Measurements from ENCODE around the gene KCTD19.

Gene KCTD19

GRCh38 chr16:67301080-67301782 lies 25.3 kb downstream of the KCTD19 start:
- Mint-ChIP-seq H3K27me3 (peaks cover 8% of the 10 kb centered on the region), H3K4me3 (no peak overlapping the region), H3K27ac (no peak overlapping the region), H3K9me3 (no peaks in the 10 kb centered on the region), H3K4me1 (no peaks in the 10 kb centered on the region), H3K36me3 (no peaks in the 10 kb centered on the region)
- ATAC-seq = no peak

GRCh38 chr16:67299269-67299668 lies 27.3 kb downstream of the KCTD19 start:
- Mint-ChIP-seq H3K36me3 (no peaks in the 10 kb centered on the region), H3K4me1 (no peaks in the 10 kb centered on the region), H3K4me3 (no peak overlapping the region), H3K27me3 (peaks cover 8% of the 10 kb centered on the region), H3K9me3 (no peaks in the 10 kb centered on the region), H3K27ac (no peak overlapping the region)
- no peak for ATAC-seq

DNA sequence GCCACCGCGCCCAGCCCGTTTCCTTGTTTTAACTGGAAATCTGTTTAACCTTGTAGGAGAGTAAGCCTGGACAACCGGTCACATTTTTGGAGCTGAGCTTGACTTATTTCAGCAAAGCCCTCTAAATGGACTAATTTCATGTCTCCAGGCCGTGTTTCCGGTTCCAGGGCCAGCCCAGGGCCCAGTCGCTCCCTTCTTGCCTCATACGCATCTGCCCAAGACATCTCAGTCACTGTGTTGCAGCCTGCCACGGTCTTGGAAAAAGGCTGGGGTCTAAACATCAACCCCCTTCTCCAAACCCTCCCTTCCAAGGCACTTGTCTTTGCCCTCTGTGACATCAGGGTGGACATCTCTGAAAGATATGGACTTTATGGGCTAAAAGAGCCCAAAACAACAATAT lies 28.3 kb downstream of the KCTD19 start:
- H3K27ac Mint-ChIP-seq = no peak overlapping the region
- H3K4me3 Mint-ChIP-seq = no peak overlapping the region
- H3K36me3 Mint-ChIP-seq = no peaks in the 10 kb centered on the region
- H3K4me1 Mint-ChIP-seq = no peaks in the 10 kb centered on the region
- ATAC-seq = no peak
- peaks cover 8% of the 10 kb centered on the region for H3K27me3 Mint-ChIP-seq
- no peaks in the 10 kb centered on the region for H3K9me3 Mint-ChIP-seq

- Mint-ChIP-seq H3K9me3 (no peaks in the 10 kb centered on the region), H3K4me1 (no peaks in the 10 kb centered on the region), H3K36me3 (no peaks in the 10 kb centered on the region), H3K27me3 (peaks cover 8% of the 10 kb centered on the region), H3K4me3 (no peak overlapping the region), H3K27ac (no peak overlapping the region)
- ATAC-seq = no peak
Observed at GRCh38 chr16:67296420-67296819, 30.1 kb downstream of the KCTD19 start.

DNA sequence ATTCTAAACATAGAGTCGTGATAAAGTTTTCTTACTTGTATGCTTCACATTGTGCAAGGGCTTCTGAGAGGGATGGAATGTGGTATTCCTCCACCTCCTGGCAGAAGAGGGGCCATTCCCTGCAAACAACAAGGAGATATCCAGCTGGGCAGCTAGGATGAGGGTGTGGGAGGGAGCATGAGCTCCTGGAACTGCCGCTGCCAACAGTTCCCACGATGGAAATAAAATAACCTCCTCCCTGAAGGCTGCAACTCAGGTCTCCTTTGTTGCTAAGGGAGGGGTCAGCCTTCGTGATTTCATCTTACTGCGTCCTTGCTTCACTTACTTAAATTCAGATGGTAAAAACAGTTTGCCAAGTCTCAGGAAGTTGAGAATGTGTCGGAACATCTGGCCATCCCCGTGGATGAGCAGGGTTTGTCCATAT lies 31.6 kb downstream of the KCTD19 start:
- ATAC-seq = no peak
- no peaks in the 10 kb centered on the region for H3K36me3 Mint-ChIP-seq
- no peak overlapping the region for H3K27ac Mint-ChIP-seq
- no peaks in the 10 kb centered on the region for H3K4me1 Mint-ChIP-seq
- H3K9me3 Mint-ChIP-seq = no peaks in the 10 kb centered on the region
- H3K4me3 Mint-ChIP-seq = no peak overlapping the region
- no peaks in the 10 kb centered on the region for H3K27me3 Mint-ChIP-seq

- Mint-ChIP-seq H3K4me3 (no peak overlapping the region), H3K27me3 (no peaks in the 10 kb centered on the region), H3K36me3 (no peaks in the 10 kb centered on the region), H3K4me1 (no peaks in the 10 kb centered on the region), H3K9me3 (no peaks in the 10 kb centered on the region), H3K27ac (no peak overlapping the region)
- no peak for ATAC-seq
Observed at GRCh38 chr16:67294171-67294757, 32.3 kb downstream of the KCTD19 start.

DNA sequence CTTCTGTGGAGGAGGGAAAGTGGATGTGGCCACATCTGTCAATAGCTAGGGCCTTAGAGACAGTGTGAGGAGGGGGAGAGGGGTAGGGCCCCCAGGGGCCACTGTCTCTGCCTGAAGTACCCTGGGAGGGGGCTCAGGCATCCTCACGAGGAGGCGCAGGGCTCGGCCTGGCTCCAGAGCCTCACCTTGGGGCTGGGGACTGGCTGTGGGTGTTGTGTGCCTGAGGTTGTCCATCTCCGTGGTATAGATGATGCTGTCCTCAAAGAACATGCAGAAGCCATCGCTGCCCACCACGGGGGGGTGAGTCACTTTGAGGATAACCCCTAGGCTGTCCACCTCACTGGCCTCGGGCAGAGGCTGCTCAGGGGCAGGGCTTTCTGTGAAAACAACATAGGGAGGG lies 35.1 kb downstream of the KCTD19 start:
- ATAC-seq = no peak
- Mint-ChIP-seq H3K27me3 (no peaks in the 10 kb centered on the region), H3K9me3 (no peaks in the 10 kb centered on the region)

DNA sequence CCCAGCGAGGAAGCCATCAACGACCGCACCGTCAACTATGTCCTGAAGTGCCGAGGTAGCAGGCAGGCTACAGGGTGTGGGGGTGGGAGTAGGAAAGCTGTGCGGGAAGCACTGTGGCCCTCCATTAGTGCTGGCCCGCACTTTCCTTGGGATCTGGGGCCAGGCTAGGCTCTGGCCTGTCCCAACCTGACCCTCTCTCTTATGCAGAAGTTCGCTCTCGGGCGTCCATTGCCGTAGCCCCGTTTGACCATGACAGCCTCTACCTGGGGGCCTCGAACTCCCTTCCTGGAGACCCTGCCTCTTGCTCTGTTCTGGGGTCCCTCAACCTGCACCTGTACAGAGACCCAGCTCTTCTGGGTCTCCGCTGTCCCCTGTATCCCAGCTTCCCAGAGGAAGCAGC lies 38.6 kb downstream of the KCTD19 start:
- H3K4me3 Mint-ChIP-seq = no peak overlapping the region
- no peak overlapping the region for H3K27ac Mint-ChIP-seq
- H3K27me3 Mint-ChIP-seq = no peaks in the 10 kb centered on the region
- no peak for ATAC-seq
- H3K36me3 Mint-ChIP-seq = no peaks in the 10 kb centered on the region
- no peaks in the 10 kb centered on the region for H3K4me1 Mint-ChIP-seq
- H3K9me3 Mint-ChIP-seq = no peaks in the 10 kb centered on the region

More for the DNA sequence above, 35.1 kb downstream of the KCTD19 start:
- H3K4me1 Mint-ChIP-seq = no peaks in the 10 kb centered on the region
- no peak overlapping the region for H3K4me3 Mint-ChIP-seq
- no peak overlapping the region for H3K27ac Mint-ChIP-seq
- no peaks in the 10 kb centered on the region for H3K36me3 Mint-ChIP-seq

- no peak overlapping the region for H3K4me3 Mint-ChIP-seq
- H3K27ac Mint-ChIP-seq = no peak overlapping the region
- H3K36me3 Mint-ChIP-seq = no peaks in the 10 kb centered on the region
- ATAC-seq = no peak
- no peaks in the 10 kb centered on the region for H3K4me1 Mint-ChIP-seq
- no peaks in the 10 kb centered on the region for H3K9me3 Mint-ChIP-seq
- H3K27me3 Mint-ChIP-seq = no peaks in the 10 kb centered on the region
Observed at GRCh38 chr16:67286441-67287235, 39.9 kb downstream of the KCTD19 start.

DNA sequence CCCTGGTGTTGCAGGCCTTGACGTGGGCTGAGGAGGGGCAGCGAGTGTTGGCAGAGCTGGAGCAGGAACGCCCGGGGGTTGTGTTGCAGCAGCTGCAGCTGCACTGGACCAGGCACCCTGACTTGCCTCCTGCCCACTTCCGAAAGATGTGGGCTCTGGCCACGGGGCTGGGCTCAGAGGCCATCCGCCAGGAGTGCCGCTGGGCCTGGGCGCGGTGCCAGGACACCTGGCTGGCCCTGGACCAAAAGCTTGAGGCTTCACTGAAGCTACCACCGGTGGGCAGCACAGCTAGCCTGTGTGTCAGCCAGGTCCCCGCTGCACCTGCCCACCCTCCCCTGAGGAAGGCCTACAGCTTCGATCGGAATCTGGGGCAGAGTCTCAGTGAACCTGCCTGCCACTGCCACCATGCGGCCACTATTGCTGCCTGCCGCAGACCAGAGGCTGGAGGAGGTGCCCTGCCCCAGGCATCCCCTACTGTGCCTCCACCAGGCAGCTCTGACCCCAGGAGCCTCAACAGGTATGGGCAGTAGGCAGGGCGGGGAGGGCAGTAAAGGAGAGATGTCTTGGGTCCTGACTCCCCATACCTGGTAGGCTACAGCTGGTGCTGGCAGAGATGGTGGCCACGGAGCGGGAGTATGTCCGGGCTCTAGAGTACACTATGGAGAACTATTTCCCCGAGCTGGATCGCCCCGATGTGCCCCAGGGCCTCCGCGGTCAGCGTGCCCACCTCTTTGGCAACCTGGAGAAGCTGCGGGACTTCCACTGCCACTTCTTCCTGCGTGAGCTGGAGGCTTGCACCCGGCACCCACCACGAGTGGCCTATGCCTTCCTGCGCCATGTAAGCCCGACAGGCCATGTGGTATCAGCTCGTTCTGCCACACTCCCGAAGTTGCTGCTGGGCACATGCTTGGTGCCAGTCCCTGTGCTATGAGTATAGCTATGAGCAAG lies 41.6 kb downstream of the KCTD19 start:
- H3K9me3 Mint-ChIP-seq = no peaks in the 10 kb centered on the region
- no peaks in the 10 kb centered on the region for H3K36me3 Mint-ChIP-seq
- no peaks in the 10 kb centered on the region for H3K4me1 Mint-ChIP-seq
- H3K4me3 Mint-ChIP-seq = no peak overlapping the region
- H3K27me3 Mint-ChIP-seq = no peaks in the 10 kb centered on the region
- no peak overlapping the region for H3K27ac Mint-ChIP-seq
- ATAC-seq = peak; percentile 4

DNA sequence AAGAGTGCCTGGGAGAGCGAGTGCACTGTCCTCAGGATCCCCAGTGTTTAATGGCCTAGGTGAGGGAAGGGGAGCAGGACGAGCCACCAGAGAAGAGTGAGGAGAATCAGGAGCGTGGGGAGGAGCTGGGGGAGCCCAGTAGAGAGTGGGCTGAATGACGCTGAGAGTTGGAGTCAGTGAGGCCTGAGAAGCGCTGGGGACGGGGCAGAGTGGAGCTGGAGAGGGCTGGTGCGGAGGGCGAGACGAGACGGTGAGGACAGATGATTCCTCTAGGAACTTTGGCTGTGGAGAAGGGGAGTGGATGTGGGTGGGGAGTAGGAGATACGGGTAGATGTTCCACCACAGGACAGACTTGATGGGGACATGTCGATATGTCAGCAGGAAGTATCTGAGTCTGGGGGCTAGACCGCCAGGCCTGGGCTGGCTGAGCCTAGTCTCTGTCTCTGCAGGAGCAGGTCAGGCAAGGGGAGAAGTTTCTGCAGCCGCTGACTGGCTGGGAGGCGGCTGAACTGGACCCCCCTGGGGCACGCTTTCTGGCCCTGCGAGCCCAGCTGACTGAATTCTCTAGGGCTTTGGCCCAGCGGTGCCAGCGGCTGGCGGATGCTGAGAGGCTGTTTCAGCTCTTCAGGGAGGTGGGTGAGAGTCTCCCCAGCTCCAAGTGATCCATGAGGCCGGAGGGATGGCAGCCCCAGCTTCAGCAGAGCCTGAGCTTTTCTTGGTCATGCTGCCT lies 42.5 kb downstream of the KCTD19 start:
- Mint-ChIP-seq H3K36me3 (no peaks in the 10 kb centered on the region), H3K9me3 (no peaks in the 10 kb centered on the region), H3K4me3 (no peak overlapping the region), H3K4me1 (no peaks in the 10 kb centered on the region), H3K27me3 (no peaks in the 10 kb centered on the region), H3K27ac (no peak overlapping the region)
- ATAC-seq = no peak

DNA sequence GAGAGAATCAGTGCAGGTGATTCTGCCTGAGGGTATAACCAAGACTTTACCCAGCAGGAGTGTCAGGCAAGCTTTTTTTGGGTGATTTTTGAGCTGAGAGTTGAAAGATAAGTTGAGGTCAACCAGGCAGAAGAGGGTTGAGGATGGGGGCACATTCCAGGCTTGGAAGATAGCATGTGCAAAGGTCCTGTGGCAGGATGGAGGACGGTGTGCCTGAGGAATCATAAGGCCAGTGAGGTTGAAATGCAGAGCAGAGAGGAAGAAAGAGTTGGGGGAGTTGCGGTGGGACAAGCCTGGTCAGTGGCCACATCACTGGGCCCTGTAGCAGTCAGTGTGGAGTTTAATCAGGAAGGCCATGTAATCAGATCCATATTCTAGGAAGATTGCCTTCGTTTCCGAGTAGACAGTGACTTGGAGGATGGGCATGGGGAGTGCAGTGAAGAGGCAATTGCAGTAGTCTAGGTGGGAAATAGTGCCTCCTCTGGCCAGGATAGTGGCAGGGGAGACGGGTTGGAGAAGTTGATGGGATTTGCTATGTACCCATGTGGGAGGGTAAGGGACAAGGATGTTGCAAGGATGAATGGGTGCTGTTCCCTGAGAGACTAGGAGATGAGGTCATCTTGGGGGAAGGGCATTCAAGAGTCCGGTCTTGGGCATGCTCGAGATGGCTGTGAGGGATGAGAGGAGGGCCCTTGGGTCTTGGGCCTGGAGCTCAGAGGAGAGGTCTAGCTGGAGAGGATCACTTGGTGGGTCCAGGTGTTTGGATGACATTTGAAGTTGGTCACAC lies 43.3 kb downstream of the KCTD19 start:
- Mint-ChIP-seq H3K4me3 (no peak overlapping the region), H3K36me3 (no peaks in the 10 kb centered on the region), H3K4me1 (peaks cover 4% of the 10 kb centered on the region), H3K27ac (no peak overlapping the region), H3K9me3 (no peaks in the 10 kb centered on the region), H3K27me3 (no peaks in the 10 kb centered on the region)
- ATAC-seq = no peak

GRCh38 chr16:67282447-67282805 lies 44.1 kb downstream of the KCTD19 start:
- H3K27me3 Mint-ChIP-seq = no peaks in the 10 kb centered on the region
- no peaks in the 10 kb centered on the region for H3K9me3 Mint-ChIP-seq
- H3K36me3 Mint-ChIP-seq = no peaks in the 10 kb centered on the region

More at GRCh38 chr16:67282447-67282805, 44.1 kb downstream of the KCTD19 start:
- H3K27ac Mint-ChIP-seq = no peak overlapping the region
- H3K4me3 Mint-ChIP-seq = no peak overlapping the region
- ATAC-seq = no peak
- H3K4me1 Mint-ChIP-seq = peaks cover 10% of the 10 kb centered on the region

All from stimulated activated memory B cell treated with anti-CD40 and anti-IgM and Interleukin-4, amounts not matched to agents 10 μg/mL and 1 μg/mL and 100 μg/mL, for 72 hours (primary cell).